ENCODE measurements around the gene HIRIP3.

- TF ChIP-seq, protein P1, sequence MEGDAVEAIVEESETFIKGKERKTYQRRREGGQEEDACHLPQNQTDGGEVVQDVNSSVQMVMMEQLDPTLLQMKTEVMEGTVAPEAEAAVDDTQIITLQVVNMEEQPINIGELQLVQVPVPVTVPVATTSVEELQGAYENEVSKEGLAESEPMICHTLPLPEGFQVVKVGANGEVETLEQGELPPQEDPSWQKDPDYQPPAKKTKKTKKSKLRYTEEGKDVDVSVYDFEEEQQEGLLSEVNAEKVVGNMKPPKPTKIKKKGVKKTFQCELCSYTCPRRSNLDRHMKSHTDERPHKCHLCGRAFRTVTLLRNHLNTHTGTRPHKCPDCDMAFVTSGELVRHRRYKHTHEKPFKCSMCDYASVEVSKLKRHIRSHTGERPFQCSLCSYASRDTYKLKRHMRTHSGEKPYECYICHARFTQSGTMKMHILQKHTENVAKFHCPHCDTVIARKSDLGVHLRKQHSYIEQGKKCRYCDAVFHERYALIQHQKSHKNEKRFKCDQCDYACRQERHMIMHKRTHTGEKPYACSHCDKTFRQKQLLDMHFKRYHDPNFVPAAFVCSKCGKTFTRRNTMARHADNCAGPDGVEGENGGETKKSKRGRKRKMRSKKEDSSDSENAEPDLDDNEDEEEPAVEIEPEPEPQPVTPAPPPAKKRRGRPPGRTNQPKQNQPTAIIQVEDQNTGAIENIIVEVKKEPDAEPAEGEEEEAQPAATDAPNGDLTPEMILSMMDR (IDR thresholded peaks at IDR 0.05) = no peak
- TF ChIP-seq POLR2A (IDR thresholded peaks at IDR 0.05) (no peak), POLR2AphosphoS5 (IDR thresholded peaks at IDR 0.05) (no peak)
Measured at GRCh38 chr16:30040221-30040620, 44.8 kb upstream of the HIRIP3 start.
